C4-2B (cell line): ENCODE data around the gene ATP9A.

ENCODE experiments used
- H3K27ac ChIP-seq: fragments of 450-650 bp; 2 replicates; pipeline ENCODE4 v1.5.1; 2017
- ZFX ChIP-seq: fragments of 450-650 bp; IDR thresholded peaks from 2 replicates; pipeline ENCODE4 v1.6.1; 2017
- TF ChIP-seq, protein P1 (sequence below): fragments of 450-650 bp; conservative IDR thresholded peaks from 2 replicates; pipeline ENCODE4 v1.5.1; 2017; ENCODE audit warnings: mild to moderate bottlenecking

The ATP9A gene

DNA sequence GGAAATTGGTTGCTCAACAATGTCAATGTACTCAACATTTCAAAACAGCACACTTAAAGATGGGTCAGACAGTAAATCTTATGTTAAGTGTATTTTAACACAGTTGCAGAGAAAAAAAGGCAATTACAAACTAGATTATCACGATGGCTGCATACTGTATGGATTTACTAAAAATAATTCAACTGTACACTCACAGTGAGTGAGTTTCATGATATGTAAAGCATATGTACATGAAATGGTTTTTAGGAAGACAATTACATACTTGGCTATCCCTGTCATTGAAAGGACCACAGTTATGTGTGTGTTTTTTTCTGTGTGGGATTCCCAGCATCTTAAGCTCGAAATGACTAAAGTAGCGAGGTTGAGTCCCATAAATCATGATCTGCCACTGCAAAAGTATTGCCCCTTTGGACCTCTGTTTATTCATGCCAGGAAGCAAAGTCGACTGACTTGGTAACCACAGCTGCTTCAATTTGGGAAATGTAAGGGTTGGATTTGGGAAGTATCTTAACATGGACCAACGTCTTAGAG, 39.6 kb upstream of the ATP9A start:
- no peak overlapping the region for H3K27ac ChIP-seq
- TF ChIP-seq, protein P1, sequence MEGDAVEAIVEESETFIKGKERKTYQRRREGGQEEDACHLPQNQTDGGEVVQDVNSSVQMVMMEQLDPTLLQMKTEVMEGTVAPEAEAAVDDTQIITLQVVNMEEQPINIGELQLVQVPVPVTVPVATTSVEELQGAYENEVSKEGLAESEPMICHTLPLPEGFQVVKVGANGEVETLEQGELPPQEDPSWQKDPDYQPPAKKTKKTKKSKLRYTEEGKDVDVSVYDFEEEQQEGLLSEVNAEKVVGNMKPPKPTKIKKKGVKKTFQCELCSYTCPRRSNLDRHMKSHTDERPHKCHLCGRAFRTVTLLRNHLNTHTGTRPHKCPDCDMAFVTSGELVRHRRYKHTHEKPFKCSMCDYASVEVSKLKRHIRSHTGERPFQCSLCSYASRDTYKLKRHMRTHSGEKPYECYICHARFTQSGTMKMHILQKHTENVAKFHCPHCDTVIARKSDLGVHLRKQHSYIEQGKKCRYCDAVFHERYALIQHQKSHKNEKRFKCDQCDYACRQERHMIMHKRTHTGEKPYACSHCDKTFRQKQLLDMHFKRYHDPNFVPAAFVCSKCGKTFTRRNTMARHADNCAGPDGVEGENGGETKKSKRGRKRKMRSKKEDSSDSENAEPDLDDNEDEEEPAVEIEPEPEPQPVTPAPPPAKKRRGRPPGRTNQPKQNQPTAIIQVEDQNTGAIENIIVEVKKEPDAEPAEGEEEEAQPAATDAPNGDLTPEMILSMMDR: no peak
- no peak for TF ChIP-seq ZFX

- no peak overlapping the region for H3K27ac ChIP-seq
- no peak for TF ChIP-seq ZFX
- TF ChIP-seq, protein P1: no peak
Observed at GRCh38 chr20:51804754-51805153, 36.6 kb upstream of the ATP9A start.

- TF ChIP-seq ZFX: no peak
- TF ChIP-seq, protein P1: no peak
- no peak overlapping the region for H3K27ac ChIP-seq
Observed at GRCh38 chr20:51803148-51803854, 35.1 kb upstream of the ATP9A start.

GRCh38 chr20:51802170-51802751, 34.1 kb upstream of the ATP9A start, which contains the start of gene SALL4:
TSS of gene SALL4 (minus strand) at chr20:51802521. CDS start at chr20:51802408, 113 bp downstream.
- TF ChIP-seq, protein P1: no peak
- TF ChIP-seq ZFX: no peak
- no peak within 1 kb of the TSS for H3K27ac ChIP-seq

DNA sequence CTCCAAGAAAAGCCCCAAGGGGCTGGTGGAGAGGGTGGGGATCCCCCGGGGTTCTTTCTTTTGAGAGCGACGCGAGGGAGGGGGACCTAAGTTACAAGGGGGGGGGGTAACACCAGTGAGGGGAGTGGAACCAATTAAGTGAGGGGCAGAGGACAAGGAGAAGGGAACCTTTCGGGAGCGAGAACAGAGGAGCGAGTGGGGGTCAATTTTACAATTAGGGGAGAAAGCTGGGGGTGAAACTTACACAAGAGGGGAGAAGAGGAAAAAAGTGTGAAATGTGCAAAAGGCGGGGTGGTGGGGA, 33.6 kb upstream of the ATP9A start:
- no peak for TF ChIP-seq ZFX
- TF ChIP-seq, protein P1: no peak
- no peak overlapping the region for H3K27ac ChIP-seq

DNA sequence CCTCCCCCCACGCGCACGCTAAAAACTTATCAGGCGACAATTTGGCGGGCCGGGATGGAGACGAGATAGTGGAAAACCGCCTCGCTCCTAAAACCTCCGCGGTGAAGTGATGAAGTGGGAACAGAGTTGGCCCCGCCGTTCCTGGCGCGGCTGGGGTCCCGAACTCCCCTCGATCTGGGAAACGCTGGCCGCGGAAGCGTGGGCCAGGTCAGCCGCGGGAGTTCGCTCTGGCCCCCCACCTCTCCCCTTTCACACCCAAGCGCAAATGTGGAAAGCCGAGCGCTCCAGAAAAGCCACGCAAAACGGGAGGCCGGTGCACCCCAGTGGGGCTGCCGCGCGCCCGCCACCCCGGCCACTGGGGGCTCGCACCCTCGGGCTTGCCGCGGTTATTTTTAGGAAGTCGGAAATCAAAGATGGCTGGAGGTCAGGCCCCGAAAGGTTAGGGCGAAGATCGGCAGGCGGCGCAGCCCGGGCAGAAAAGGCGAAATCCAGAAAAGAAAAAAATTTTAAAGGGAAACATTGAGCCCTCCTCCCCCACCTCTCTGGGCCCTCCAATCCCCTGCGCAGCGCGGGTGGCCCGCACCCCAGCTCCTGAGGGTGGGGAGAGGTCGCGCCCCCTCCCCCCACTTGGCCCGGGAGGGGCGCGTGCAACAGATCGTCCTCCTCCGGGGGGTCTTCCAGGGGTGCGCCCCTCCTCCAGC, 33.1 kb upstream of the ATP9A start:
- no peak overlapping the region for H3K27ac ChIP-seq
- TF ChIP-seq, protein P1: no peak
- TF ChIP-seq ZFX: no peak

DNA sequence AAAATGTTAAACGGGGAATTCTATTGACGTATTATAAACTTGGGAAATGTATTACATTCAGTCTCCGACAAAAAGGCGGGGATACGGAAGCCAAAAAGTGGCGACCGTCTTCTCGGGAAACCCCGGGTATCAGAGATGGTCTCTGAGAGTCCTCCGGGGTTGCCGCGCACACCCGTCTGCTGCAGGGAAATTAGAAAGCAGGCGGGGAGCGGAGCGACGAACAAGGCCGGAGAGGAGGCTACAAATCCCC, 32.6 kb upstream of the ATP9A start:
- no peak overlapping the region for H3K27ac ChIP-seq
- TF ChIP-seq, protein P1: no peak
